NCI-H128 (cell line): Measurements from ENCODE around the gene FRMD4A.
"Not testable (repeated sequence)": the region's sequence is repeated elsewhere in the genome, so short reads cannot be mapped to it uniquely, and the experiment has no call there.

Source experiments
- DNase-seq: peaks from one replicate; lab custom pipeline; 2025; ENCODE audit not compliant: unreplicated experiment; lab: John Stamatoyannopoulos, UW

FRMD4A gene

DNA sequence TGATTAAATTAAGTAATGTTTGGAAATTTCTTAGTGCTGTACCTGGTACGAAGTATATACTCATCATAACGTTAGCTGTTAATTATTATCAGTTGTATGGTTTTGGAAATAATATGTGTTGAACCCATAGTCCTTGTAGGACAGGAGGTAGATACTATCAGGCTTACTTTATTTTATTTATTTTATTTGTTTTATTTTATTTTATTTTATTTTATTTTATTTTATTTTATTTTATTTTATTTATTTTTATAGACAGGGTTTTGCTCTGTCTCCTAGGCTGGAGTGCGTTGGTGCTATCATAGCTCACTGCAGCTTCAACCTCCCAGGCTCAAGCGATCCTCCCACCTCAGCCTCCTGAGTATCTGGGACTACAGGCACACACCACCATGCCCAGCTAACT, 465.5 kb downstream of the FRMD4A start:
- DNase-seq = not testable (repeated sequence)

DNA sequence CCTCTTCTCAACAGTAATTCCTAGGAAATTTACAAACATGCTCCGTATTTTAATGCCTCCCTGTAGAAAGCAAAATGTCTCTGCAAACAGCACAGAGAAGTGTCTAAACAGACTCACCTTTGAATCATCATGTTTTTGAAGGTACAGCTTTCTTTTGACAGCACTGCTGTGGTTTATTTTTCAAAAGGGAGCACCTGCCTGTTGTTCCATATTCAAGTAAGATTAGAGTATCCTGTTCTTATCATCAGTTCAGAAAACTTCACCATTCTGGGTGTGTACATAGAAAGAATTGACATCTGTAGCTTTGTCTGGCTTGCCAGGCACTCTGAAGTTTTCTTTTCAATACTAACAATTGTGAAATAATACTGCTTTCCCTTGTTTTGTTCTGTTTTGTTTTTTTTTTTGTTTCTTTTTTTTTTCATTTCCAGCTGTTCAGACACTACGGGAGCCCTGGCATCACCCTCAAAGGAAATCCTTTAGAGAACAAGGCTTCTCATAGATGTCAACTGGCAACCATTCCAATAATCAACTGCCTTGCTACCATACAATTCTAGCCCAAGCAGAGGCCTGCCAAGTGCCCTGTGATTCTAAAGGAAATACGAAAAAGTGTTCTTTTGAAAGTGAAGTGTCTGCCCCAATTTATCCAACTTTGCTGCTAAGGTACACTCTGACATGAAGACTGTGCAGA, 468.0 kb downstream of the FRMD4A start:
- no peak for DNase-seq

DNA sequence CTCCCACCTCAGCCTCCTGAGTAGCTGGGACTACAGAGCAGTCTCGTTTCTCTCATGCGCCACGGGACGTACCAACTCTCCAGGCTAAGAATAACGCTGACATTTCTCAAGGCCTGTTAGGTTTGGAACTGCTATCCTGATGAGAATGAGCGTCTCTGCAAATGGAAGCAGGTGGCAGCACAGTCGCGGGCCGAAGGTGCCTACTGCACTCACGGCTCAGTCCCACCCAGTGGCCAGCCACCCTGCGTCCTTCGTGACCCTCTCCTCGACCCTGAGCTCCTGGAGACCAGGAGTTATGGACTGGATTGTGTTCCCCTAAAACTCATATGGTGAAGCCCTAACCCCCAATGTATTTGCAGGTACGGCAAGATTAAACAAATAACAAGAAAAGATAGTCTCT, 469.8 kb downstream of the FRMD4A start:
- DNase-seq = no peak

DNA sequence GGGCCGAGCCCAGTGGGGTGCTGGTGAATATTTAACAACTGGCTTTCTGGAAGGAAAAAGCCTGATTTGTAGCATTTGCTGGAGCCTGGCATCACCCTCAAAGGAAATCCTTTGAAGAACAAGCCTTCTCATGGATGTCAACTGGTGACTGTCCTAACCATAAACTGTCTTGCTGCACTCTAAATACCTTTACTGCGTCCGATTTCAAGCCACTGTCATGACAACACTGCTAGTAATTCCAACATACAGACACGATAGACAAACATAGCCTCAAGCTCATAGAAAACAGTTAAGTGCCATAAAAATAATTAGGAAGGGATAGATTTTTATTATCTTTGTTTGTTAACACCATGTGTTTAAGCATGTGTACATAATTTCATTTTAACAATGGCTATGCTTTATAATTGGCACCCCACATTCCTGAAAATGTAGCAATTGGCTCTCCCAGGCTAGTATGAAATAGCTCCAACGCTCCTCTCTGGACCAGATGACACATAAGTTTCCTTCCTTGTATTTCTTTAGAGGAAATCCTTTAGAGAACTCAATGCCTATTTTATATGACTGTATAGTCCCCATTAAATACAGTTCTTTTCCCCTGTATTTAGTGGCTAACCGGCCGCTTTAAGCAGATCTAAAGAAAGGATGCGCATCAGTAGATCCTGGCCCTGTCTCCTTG, 470.6 kb downstream of the FRMD4A start:
- no peak for DNase-seq

DNA sequence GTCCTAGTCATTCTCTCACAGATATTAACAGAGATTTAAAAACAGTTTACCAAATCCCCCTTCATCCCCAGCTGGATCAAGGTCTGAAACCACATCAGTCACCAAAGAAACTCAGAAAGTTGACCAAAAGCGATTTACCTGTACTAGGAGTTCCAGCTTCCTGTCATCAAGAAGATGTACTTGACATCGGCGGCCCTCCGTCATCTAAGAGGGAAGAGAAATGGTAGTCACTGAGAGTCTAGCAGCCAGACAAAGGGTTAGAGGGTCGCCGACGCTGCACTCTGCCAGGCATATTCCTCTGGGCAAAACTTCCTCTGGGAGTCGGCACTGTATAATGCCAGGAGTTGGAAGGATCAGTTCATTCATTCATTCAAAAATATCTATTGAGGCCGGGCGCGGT, 472.0 kb downstream of the FRMD4A start:
- no peak for DNase-seq

DNA sequence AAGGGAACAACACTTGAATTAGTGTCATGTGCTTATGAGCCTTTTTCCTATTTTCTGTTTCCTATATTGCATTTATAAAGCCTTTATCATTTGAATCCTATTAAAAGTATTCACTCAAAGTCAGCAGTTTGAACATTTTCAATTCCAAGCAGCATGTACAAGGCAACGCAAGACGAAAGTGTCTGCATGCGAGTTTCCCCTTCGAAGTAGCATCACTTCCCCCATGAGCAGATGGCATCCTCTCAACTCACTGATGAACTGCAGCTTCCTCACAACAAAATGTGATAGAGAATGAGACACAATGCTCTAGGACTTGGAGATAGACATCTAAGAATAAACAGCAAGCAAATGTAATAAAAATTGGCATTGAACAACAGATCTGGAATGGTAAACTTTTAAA, 473.3 kb downstream of the FRMD4A start:
- DNase-seq = no peak

DNA sequence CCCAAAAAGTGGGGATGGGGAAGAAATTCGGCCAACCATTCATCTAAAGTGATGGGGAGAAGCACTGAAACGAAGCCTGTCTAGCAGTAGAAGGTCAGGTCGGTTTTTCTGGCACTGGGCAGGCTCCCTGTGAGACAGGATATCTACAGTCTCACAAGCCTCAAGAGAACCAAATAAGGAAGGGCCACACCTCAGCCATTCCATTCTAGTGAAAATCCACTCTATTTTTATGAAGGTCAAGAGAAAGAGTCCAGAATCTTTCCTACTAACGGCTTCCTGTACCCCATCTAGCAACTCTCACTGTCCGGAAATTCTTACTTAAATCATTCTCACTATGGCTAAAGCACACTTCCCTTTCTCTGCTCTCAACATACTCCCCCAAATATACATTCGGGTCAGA, 476.9 kb downstream of the FRMD4A start:
- DNase-seq = no peak

DNA sequence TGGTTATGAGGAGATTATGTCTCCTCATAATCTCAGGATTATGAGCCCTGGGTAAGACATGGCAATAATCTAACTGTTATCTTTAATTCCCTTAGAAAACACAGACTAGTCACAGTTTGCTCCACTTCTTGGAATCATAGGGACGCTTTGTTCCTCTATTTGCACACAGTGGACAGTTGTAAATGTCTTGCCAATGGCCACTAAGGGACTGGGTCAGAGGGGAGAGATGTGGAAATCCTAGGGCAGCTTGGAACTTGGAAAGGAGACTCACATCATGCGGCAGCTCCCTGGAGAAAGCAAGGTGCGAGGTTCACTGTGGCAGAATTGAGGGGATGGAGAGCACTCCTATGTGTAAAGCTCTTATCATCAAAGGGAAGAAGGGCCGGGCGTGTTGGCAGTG, 477.9 kb downstream of the FRMD4A start:
- DNase-seq = no peak

DNA sequence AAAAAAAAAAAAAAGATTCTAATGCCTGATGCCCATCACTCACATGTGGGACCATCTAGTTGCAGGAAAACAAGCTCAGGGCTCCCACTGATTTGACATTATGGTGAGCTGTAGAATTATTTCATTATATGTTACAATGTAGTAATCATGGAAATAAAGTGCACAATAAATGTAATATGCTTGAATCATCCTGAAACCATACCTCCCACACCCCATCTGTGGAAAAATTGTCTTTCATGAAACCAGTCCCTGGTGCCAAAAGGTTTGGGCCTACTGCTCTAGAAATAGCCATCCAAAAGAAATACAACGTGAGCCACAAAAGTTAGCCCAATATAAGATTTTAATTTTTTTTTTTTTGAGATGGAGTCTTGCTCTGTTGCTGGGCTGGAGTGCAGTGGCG, 478.8 kb downstream of the FRMD4A start:
- DNase-seq = no peak

DNA sequence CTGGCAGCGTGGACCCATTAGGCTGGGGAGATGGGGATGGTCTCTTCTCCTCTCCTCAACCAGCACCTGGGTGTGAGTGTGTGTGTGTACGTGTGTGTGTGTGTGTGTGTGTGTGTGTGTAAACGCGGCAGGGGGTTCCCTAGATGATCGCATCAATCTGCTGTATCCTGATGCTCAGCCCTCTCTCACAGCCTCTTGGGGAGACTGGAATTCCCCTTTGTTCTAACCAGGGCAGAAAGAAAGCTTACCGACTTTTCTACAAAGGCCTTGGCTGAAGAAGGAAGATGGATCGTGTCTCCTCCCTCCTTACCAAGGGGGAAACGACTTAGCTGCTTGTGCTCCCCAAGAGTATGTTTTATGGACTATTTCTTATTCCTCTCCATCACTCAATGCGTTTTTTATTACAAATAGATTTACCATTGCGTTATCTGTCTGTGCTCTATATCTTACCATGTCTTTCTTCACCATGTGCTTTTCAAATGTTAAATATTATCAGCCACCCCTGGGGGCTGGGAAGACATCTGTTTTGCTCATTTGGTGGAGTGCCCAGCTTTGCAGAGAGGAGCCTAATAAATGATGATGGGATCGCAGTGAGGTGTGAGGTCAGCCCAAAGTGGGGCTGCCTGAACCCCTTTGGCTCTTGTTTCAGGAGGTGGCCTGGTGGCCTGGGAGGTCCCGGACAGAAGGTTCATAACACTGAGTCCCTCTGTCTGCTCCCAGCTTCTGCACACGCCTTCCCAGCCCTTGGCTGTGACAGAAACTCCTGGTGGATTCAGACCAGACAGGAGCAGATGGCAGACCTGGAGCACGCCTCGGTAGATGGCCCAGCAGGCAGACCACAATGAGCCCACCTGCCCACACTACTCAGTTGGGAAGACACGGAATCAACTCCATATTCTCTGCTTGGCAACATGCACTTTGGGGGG, 481.9 kb downstream of the FRMD4A start:
- DNase-seq = no peak

DNA sequence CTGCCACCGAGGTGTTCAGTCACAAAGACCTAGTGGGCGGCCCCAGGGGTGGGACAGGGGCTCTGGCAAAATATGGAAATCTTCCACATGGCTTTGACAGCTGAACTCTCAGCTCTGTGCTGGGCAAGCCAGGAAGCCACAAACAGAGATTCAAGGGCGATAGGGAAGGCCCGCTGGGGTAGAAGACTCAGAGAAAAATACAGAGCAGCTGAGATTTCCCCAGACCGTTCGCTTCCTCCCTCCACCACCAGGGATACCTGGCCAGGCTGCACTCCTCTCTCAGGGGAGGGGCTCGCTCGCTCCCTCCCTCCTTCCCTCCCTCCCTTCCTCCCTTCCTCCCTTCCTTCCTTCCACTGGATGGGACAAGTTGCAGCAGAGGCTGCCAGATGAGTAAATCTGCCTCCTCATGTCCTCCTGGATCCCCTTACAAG, 483.5 kb downstream of the FRMD4A start:
- DNase-seq = no peak

DNA sequence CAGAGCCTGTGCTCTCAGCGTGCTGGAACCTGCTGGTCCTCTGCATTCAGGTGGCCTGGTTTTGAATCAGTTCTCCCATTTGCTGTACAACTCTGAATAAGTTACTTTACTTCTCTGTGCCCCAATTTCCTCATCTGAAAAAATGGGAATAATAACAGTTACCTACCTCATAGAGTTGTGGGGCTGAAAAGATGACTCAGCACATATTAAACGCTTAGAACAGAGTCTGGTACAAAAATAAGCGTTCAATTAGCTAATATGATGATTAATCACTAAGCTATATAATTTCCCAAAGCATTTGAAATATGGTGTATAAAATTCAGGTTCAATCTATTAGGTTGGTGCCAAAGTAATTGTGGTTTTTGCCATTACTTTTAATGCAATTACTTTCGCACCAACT, 484.8 kb downstream of the FRMD4A start:
- no peak for DNase-seq

DNA sequence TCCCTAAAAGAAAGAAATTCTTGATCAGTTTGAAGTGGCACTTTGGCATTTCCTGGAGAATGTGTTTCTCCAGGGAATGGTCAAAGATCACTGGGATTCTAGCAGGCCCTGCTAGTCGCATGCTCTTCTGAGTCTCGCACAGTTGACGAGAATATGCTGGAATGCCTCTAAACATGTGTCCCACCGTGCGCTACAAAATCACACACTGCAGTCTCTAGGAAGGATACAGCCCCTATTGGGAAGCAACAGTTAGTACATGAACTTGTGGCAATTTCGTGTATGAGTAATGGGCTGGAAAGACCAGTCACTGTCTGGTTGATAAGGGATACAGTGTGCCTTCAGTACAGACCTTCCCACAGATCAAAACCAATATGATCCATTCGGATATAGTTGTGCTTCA, 486.1 kb downstream of the FRMD4A start:
- no peak for DNase-seq

DNA sequence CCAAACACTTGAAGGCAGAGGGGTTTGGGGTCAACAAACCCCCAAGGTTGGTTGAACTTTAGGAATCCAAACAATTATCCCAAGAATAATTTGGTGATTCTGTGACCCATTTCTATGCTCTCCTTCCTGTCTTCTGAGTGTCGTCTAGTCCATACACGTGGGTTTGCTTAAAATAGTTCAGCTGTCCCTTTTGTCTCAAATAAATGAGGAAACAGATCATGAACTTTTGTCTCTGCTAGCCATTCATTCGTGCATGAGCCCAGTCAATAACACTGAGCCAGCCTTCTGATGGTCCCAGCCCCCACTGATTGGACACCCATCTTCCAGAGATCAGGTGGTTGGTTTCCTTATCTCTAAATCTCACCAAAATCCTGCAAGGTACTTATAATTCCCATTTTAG, 488.6 kb downstream of the FRMD4A start:
- no peak for DNase-seq

DNA sequence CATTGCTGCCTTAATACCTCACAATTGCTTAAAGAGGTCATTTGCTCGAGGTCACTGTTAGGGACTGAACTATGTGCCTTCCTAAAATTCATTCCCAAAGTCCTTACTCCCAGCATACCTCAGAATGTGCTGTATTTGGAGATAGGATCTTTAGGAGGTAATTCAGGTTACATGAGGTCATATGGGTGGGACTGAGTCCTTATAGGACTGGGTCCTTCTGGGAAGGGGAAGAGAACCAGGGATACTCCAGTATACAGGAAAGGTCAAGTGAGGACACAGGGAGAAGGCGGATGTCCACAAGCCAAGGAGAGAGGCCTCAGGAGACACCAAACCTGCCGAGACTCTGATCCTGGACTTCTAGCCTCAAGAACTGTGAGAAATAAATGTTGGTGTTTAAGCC, 490.7 kb downstream of the FRMD4A start:
- no peak for DNase-seq

DNA sequence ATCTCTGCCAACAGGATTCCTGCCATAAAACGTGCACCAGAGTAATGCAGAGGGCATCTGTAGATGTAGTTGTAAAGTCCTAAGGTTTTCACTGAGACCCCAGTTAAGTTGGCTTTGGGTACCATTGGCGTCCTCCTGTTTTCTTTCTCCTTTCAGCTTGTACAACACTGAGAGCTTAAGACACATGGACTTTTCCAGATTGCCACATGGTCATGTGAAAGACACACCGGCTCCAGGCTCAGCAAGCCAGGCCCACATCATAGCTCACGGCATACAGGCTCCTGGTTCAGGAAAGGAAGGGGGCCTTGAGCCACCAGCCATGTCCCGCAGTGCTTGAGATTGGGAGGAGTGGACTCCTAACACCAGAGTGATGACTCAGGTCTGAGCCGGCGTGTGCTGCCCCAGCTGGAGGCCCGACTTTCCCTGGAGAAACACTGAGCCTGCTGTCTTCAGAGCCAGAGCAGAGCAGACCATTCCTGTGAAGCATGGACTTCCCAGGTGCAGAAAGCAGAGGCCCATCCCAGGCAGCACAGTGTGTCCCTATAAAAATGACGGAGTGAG, 491.2 kb downstream of the FRMD4A start:
- DNase-seq = no peak

DNA sequence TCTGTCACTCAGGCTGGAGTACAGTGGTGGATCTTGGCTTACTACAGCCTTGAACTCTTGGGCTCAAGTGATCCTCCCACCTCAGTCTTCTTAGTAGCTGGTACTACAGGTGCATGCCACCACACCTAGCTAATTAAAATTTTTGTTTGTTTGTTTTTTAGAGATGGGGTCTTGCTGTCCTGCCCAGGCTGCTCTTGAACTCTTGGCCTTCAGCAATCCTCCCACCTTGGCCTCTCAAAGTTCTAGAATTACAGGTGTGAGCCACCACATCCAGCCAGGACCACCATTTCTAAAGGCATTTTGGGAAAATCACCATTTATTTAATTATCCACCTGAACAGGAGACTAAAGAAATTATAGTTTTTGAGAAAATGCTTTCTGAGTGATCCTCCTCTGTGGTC, 491.7 kb downstream of the FRMD4A start:
- no peak for DNase-seq

DNA sequence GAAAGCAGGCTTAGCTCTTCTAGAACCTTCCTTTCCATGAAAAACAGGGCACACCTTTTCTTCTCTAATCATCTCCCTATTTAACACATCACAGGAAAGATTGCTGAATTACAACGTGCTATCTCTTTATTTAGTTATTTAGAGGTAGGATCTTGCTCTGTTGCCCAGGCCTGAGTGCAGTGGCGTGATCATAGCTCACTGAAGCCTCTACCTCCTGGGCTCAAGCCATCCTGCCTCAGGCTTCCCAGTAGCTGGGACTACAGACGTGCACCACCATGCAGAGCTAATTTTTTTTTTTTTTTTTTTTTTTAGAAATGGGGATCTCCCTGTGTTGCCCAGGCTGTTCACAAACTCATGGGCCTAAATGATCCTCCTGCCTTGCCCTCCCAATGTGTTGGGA, 492.8 kb downstream of the FRMD4A start:
- no peak for DNase-seq

DNA sequence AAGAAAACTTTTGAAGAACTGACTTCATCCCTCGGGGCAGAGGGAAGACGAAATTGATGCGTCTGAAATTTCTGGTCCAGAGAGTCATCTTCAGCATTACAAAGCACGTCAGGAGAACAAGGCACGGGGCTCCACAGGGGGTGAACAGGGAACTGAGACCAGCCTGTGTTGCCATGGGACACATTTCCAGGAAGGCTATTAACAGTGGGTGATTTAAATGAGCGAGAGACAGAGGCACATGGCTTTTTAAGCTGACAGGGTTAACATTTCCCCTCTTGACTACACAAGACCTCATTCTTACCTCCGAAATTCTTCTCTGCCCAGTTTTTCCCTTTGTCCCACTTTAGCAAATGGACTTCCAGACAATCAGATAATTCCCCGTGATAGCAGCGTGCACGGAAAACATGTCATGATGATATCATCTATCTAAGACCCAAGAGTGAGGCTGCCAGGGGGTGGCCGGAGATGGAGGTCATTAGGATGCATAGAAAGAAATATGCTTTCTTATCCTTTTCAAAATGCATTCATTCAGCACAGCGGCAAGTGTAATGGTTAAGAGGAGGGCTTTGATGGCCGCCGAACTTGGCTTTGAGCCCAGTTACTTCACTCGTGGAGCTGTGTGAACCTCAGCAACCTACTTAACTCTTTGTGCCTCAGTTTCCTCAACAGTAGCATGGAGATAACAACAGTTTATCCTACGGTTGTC, 496.0 kb downstream of the FRMD4A start:
- no peak for DNase-seq

DNA sequence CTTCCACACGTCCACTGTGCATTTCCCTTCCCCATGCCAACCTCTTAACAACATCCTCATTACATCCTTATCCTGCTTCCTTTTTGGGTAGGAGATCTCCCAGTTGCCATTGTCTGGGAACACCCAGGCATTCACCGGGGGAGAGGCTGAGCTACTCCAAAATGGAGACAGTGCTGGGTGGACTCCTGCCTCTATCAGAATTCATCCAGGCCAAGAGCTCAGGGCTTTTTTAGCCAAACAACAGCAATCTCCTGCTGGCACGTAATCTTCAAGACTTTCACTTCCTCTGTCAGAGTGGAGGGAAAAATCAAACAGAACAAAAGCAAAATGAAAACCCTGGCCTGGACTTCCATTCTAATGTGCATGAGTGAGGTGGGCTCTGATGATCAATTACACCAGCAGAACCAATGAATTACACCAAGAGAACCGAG, 499.0 kb downstream of the FRMD4A start:
- DNase-seq = no peak

DNA sequence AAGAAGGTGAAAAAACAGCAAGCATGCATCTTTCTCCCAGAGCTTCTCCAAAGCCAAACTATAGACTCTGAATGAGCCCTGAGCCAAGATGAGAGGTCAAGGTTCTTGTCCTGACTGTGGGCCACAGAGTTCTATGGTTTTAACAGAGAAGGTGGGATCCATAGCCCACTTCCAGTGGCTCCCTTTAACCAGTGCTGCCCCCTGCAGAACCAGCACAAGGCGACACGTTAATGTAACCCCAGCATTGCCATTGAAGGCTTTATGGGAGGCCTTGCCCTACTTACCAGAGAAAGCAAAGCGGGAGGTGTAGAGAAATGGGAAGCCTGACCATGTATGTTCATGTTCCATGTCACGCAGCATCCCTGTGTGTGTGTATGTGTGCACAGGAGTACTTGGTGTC, 500.3 kb downstream of the FRMD4A start:
- DNase-seq = no peak
